Activated naive CD4-positive, alpha-beta T cell treated with anti-CD3 and anti-CD28 coated beads, Interleukin-2, amount 50 U/mL, for 16 hours (primary cell): Measurements from ENCODE around the gene LDLR.
"Not testable (repeated sequence)": the region's sequence is repeated elsewhere in the genome, so short reads cannot be mapped to it uniquely, and the experiment has no call there.

Source experiments
- DNase-seq: peaks from one replicate; pipeline ENCODE4 v3.0.0-alpha.2; 2020

Gene LDLR

DNA sequence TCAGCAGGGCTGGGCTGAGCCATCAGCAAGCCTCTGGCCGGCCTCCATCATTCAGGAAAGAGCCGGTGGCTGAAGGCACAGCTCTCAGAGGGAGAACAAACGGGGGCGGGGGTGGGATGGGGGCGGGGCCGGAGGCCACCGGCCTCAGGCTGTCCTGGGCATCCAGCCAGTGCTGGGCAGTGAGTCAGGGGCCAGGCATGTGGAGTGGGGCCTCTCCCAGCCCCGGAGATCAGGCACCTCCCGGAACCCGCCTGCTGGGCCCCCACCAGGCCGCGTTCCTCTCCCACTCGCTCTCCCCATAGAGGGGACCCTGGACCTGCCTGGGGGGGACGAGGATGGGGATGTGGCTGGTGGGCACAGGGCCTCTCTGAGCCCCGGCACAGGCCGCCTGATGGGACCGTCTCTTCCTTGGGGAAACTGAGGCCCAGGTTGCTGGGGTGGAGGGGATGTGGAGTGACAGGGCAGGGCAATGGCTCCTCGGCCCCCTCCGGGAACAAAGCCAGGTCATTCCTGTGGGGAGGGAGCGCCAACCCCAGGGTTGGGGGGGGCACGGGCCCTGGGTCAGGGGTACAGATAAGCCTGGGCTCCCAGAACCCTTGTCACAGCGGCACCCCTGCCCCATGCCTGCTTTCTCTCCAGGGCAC lies 53.4 kb downstream of the LDLR start:
- DNase-seq, result no peak

DNA sequence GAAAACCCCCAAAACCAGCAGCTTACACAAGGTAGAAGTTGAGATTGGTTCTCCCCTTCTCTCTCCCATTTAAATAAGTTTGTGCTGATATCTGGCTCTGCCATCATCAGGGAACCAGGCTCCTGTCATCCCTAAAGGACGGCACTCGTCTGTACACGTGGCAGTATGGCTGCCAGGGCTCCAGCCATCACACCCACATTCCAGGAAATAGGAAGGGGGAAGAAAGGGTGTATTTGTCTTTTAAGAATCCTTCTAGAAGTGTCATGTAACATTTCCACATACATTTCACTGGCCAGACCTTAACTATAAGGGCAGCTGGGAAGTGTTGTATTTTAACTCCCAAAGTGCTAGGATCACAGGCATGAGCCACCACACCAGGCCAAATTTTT lies 56.3 kb downstream of the LDLR start:
- DNase-seq, result no peak

DNA sequence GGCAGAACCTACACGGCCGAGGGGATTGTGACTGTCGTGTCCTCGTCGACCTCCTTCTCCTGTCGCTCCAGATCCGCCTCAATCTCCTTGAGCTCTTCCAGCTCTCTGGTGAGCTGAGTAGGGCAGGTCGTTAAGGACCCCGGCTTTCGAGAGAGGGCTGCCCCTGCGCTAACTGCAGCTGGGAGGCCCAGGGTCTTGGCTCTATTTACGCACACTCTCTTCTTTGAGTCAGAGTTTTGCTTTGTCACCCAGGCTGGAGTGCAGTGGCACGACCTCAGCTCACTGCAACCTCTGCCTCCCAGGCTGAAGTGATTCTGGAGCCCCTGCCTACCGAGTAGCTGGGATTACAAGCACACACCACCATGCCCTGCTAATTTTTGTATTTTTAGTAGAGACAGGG lies 58.7 kb downstream of the LDLR start:
- no peak for DNase-seq

DNA sequence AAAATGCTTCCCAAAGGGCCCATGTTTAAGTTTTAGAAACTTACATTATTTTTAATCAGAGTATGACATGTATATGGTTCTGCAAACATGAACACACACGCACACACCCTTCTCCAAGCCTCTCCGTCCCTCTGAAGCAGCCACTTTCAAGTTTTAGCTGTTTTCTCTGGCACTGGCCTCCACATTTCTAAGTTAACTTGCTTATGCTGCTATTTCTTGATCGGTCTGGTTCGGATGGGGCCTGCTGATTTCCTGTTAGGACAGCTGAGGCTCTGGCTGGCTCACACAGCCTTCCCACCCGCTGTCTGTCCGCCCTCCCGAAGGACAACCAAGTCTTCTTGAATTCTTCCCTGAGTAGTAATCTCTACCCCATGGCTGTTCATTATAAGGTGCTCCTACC lies 61.9 kb downstream of the LDLR start:
- DNase-seq, result no peak

DNA sequence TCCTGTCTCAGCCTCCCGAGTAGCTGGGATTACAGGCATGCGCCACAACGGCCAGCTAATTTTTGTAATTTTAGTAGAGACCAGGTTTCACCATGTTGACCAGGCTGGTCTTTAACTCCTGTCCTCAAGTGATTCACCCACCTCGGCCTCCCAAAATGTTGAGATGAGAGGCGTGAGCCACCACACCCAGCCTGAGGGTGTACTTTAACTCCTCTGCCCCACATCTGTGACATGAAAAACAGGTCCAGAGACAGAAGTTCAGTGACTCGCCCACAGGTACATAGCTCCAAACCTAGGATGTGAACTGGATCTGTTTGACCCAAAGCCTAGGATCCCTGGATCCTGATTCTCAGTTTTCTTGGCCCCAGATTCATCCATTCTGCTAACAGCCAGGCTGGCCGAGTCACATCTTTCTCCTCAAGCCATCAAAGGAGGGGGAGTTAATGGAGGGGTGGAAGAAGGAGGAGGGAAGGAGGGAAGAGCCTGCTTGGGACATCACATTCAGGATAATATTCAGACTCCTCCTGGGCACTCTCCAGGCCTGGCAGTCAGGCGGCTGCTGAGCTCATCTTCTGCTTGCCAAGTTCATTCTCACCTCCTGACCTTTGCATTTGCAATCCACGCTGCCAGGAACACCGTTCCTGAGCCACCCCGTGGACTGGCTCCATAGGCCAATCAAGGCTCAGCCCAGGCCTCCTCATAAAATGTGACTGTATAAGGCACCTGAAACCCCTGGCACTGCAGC lies 63.2 kb downstream of the LDLR start:
- DNase-seq, result no peak

DNA sequence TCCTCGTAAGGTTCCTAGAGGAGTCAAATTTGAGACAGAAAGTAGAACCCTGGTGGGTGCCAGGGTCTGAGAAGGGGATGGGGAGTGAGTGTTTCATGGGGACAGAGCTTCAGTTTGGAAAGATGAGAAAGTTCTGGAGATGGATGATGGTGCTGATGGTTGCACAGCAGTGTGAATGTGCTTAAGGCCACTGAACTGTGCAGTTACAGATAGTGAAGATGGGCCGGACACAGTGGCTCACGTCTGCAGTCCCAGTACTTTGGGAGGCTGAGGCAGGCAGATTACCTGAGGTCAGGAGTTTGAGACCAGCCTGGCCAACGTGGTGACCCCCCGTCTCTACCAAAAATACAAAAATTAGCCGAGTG lies 65.4 kb downstream of the LDLR start:
- DNase-seq, result no peak

DNA sequence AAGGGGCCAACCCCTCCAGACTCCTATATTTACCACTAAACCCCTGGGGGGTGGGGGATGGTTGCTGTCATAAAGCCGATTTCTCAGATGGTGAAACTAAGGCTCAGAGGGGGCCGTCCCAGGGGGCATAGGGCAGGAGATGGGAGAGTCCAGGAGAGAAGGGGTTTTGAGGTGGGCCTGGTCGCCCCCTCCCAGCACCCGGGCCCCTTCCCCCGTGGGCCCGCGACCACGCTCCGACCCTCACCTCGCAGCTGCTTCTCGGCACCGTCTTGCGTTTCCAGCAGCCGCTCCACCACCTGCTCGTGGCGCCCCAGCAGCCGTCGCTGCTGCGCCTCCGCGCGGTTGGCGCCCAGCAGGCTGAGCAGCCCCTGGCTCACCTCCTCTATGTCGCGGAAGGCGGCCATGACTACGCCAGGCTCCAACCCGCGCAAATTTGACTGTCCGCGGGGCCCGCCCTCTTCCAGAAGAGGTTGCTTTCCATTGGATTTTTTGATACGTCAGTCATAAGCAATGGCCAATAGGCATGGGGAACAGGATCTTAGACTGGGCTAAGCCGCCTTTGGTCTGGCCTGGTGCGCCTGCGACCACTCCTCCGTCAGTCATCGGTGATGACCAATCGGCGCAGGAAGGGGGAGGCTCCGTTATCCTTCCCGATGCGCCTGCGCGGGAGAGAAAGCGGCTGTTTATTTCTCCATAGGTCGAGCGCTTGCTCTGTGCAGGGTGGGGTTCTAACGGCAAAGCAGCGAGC lies 66.3 kb downstream of the LDLR start, which contains the start of gene SPC24:
Gene SPC24, minus strand, starts transcription at position 410 of the 748 bp plus-strand sequence. Its CDS starts 6 bp downstream, at position 404.
- peak; percentile 90 for DNase-seq

DNA sequence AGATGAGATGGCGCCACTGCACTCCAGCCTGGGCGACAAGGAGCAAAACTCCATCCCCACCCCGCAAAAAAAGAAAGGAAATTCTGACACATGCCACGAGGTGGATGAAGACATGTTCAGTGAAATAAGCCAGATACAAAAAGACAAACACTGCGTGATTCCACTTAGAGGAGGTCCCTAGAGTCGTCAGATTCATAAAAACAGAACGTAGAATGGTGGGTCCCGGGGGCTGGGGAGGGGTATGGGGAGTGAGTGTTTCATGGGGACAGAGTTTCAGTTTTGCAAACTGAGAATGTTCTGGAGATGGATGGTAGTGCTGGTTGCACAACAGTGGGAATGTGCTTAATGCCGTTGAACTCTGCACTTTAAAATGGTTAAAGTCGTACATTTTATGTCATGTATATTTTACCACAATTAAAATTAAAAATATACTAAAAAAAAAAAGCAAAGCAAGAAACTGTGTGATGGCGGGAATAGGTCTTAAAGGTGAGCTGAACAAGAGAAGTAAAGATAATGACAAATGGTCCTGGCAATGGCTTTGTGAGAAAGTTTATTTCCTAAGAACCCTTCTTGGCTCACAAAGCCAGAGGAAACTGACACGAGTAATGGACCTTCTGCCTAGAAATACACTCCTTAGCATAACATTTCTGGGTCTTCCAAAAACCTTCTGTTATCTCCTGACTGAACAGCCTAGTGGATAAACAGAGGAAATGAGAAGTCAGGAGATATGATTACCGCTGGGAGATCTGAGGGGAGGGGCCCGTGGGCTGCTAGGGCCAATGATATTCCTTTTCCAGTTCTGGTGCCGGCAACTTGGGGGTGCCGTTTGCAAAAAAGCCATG lies 70.6 kb downstream of the LDLR start:
- no peak for DNase-seq

DNA sequence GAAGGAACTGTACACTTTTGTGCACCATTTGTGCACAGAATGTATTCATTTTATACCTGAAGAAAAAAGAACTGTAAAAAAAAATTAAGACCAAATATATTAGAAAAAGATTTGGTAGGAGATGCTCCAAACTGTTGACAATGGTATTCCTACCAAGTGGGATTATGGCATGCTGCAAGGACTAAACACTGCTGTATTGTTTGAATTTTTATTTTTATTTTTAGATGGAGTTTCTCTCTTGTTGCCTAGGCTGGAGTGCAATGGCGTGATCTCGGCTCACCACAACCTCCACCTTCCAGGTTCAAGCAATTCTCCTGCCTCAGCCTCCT lies 71.1 kb downstream of the LDLR start:
- not testable (repeated sequence) for DNase-seq

DNA sequence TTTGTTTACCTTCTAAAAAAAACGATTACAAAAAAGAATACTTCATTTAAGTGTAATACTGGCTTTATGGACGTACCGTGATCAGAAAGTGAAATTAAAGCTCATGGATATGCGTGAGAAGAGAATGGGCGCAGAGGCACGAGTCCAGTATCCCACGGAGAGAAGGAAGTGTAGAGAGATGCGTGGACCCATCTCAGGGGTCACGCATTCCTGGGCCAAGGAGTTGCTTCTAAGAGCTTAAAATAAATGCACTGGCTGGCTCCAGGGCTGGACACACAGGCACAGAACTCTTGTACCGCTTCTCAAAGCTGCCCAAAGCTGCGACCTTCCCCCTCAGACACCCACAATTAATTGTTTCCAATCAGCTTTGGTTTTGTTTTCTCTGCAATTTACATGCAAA lies 75.0 kb downstream of the LDLR start:
- no peak for DNase-seq

DNA sequence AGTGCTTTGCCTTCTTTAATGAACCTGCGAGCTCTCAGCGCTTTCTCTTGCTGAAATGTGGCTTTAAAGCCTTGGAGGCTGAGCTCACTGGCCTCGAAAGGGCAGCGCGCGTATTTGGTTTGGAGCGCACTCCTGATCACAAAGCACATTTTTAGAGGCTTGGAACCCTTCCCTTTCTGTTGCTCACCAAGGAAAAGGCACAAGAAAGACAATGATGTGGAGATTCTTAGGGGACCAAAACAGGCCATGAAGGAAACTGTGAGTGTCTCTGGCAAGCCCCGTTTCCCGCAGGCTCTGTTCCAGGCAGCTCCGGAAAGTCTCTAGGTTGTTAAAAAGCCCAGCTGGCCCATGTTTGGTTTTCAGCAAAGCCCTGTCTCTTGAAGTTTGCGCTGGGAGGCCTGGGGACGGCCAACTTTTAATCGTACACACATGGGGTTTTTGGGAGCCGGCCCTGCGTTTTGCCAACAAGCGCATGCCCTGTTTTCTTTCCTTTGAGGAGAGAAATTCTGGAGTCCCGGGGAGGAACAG lies 75.7 kb downstream of the LDLR start:
- no peak for DNase-seq

DNA sequence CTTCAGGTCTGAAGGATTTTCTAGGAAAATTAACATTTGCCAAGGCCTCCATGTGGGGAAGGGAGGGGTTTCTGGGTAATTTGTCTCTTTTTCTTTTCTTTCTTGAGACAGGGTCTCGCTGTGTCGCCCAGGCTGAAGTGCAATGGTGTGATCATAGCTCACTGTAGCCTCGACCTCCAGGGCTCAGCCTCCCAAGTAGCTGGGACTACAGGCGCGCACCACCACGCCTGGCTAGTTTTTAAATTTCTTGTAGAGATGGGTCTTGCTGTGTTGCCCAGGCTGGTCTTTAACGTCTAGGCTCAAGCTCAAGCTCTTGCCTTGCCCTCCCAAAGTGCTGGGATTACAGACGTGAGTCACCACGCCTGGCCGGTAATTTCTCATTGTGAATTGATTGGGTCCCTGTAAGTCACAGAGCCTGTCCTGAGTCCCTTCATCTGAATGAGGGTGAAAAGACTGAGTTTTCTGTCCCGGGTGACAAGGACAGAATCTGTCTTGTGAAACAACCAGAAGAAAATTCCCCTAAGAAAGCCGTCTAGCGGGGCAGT lies 76.3 kb downstream of the LDLR start:
- DNase-seq, result no peak

DNA sequence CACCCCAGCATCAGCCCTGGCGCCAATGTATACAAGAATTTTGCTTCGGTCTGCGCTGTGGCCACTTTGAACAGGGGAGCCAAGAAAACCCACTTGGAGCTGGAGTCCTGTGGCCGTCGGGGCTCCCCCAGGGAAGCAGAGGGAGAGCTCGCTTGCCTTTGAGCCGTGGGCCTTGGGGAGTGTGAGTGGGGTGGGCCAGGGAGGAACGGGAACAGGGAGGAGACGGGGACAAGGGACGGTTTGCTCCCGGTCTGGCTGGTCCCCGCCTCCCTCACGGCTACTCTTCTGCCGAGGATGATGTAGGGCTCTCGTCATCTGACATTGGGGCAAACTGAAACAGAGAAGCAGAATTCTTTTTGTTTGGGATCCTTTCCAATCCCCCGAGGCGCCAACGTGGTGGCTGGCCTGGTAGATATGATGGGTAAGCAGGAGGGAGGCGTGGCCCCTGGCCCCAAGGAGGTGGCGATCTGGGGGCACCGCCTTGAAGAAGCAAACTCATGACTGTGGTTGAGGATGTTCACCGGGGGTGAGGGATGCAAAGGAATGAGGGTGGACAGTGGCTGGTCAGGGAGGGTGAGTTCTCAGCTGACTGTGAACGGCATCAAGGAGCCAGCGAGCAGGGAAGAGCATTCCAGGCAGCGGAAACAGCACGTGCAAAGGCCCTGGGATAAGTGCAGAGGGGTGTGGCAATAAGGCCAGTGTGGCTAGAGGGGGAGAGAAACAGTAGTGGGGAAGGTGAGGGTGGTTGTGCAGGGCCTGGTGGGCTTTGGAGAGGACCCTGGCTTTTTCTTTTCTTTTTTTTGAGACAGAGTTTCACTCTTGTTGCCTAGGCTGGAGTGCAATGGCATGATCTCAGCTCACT lies 77.2 kb downstream of the LDLR start:
- no peak for DNase-seq

DNA sequence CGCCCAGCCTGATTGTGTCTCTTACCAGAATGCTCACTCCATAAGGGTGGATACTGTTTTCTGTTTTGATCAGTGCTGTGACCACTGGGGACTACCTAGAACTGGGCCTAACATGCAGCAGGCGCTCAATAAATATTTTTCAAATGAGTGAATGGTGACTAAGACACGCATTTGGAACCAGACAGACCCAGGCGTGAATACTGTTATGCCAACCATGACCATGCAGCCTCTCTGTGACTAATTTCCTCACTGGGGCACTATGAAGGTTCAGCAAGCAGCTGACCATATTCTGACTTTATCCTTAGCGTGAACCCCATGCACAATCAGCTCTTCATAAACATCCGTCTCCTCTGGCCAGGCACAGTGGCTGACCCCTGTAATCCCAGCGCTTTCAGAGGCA lies 79.3 kb downstream of the LDLR start:
- no peak for DNase-seq

DNA sequence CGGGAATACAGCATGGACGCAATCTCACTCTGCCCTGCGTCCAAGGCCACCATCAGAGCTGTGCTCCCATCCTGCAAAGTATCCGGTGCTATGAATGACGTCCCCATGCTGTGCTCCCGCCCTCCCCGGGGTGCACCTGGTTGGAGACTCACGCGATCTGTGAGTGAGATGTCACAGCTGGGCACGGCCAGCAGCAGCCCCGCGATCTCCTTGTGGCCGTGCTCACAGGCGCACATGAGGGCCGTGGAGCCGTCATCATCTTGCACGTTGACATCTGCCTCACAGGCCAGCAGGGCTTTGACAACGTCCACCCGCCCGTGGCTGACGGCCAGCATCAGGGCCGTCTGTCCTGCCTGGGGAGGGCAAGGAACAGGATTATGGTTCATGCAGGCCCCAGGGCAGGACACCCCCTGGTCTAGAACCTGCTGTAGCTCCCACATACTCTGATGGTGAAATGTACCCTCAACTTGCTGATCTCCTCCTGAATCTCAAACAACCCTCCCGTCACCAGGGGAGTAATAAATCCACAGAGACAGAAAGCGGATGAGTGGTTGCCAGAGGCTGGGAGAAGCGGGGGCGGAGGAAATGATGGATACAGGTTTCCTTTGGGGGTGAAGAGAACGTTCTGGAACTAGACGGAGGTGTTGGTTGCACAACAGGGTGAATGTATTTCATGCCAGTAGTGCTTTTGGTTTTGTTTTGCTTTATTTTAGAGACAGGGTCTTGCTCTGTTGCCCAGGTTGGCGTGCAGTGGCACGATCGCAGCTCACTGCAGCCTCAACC lies 80.8 kb downstream of the LDLR start:
- no peak for DNase-seq

DNA sequence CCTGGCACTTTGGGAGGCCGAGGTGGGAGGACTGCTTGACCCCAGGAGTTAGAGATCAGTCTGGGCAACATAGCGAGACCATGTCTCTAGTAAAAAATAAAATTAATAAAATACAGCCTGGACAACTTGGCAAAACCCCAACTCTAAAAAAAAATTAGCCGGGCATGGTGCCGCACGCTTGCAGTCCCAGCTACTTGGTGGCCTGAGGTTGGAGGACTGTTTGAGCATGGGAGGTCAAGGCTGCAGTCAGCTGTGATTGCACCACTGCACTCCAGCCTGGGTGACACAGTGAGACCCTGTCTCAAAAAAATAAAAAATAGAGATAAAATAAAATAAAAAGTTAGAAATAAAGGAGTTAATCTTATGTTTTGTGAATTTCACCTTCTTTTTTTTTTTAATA lies 81.9 kb downstream of the LDLR start:
- no peak for DNase-seq

DNA sequence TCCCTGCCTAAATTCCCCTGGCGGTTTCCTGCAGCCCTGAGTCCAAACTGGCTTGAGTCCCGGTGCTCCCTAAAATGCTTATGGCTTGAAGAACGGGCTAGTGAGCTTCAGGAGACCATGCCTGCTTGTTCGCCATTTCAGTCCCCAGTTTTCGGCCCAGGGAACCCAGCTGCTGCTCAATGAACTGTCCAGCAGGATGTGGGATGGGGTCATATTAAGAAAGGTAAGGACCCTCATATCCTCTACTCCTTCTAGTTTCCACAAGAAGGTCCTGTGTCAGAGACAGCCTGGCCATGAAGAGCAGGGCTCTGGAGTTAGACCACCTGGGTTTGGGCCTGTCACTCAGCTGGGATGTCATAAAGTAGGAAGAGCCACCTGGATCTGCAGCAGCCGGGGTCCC lies 83.3 kb downstream of the LDLR start:
- no peak for DNase-seq

DNA sequence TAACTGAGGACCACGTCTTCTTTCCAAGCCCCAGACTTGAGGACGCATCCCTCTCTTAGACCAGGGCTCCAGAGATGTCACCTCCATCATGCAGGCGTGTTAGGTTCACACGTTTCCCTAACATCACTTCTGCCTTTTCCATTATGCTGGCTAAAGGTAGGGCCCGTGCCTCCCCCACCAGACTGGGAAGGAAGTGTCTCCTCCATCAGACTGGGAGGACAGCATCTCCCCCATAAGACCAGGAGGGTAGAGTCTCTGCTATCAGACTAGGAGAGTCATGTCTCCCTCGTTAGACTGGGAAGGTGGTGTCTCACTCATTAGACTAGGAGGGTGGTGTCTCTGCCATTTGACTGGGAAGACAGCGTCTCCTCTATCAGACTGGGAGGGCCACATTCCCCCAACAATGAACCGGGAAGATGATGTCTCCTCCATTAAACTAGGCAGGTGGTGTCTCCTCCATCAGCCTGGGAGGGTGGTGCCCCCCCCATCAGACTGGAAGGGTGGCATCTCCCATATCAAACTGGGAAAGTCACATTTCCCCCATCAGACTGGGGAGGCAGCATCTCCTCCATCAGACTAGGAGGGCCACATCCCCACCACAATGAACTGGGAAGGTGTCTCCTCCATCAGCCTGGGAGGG lies 84.4 kb downstream of the LDLR start:
- no peak for DNase-seq

DNA sequence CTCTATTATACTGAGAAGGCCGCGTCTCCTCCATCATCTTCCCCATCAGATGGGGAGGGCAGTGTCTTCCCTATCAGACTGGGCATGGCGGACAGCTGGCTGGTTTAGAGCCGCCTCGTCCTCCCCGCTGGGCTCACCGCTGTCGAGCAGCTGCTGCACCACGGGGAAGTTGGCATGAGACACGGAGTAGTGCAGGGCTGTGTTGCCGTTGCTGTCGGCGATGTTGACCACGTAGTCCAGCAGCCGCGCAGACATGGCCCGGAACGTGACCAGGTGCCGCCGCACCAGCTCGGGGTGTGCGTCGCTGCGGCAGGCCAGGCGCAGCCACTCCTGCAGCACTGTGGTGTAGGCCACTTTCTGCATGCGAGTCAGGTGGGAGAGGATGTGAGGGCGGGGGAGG lies 85.1 kb downstream of the LDLR start:
- DNase-seq, result no peak

DNA sequence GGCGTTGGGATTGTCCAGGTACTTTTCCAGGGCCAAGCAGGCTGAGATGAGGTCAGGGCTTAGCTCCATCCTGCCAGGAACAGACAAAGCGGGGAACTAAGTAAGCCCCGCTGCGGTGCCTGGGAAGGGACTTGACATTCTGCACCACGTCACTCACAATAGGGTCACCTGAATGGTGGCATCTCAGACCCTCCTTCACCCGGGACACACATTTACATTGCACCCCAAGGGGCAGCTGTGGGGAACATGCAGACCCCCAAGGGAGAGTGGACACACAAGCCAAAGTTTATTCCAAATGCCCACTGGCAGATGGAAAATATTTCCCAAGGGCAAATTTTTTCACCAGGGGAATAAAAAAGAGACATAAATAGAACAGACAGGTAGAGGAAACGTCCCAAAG lies 86.7 kb downstream of the LDLR start:
- DNase-seq, result no peak
